ENCODE data around the gene SDK1. TPM values are rescaled to one million over a fixed set of nuclear protein-coding genes. Genes with fewer than 3 reads are reported as not detected.

SDK1 gene
- total RNA-seq, 1 experiment from 2014 or later, result 9.3 TPM

DNA sequence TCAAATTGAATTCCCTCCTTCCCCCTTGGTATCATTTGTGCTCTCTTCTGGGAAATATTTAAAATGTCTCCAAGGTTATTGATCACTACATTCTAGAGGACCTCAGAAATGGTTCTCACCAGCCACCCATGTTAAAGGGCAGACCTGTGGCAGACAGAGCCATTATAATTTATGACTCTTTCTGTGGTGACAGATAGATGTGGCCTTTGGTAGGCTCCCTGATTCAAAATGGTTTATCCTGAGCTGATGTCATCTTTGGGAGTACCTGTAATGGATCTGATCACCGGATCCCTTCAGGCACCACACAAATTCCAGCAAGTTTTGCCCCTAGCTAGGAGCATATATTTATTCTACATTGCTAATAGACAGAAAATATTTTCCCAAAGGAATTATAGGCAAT is 267.5 kb downstream of the SDK1 start:
- ChIA-PET POLR2A (no interaction called here), CTCF (no interaction called here)
- ATAC-seq (no peak), DNase-seq (ENCODE audit: low spot score) (no peak)
- Mint-ChIP-seq H3K27ac (no peak overlapping the region), H3K4me3 (no peak overlapping the region), H3K9me3 (no peaks in the 10 kb centered on the region), H3K36me3 (no peaks in the 10 kb centered on the region), H3K27me3 (ENCODE audit: low read depth) (no peaks in the 10 kb centered on the region), H3K4me1 (peaks cover 12% of the 10 kb centered on the region)
- TF ChIP-seq, protein P1, sequence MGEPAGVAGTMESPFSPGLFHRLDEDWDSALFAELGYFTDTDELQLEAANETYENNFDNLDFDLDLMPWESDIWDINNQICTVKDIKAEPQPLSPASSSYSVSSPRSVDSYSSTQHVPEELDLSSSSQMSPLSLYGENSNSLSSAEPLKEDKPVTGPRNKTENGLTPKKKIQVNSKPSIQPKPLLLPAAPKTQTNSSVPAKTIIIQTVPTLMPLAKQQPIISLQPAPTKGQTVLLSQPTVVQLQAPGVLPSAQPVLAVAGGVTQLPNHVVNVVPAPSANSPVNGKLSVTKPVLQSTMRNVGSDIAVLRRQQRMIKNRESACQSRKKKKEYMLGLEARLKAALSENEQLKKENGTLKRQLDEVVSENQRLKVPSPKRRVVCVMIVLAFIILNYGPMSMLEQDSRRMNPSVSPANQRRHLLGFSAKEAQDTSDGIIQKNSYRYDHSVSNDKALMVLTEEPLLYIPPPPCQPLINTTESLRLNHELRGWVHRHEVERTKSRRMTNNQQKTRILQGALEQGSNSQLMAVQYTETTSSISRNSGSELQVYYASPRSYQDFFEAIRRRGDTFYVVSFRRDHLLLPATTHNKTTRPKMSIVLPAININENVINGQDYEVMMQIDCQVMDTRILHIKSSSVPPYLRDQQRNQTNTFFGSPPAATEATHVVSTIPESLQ (CRISPR knock-in tag; IDR thresholded peaks at IDR 0.05), result no peak
- TF ChIP-seq FOXP1 (CRISPR knock-in tag; IDR thresholded peaks at IDR 0.05; ENCODE audit: borderline replicate concordance) (no peak), ZBTB21 (CRISPR knock-in tag; IDR thresholded peaks at IDR 0.05; ENCODE audit: borderline replicate concordance) (no peak), PRRX2 (CRISPR knock-in tag; IDR thresholded peaks at IDR 0.05) (no peak), SMAD3 (CRISPR knock-in tag; IDR thresholded peaks at IDR 0.05; ENCODE audit: borderline replicate concordance) (no peak), NFYB (CRISPR knock-in tag; conservative IDR thresholded peaks at IDR 0.05; ENCODE audit: low read depth) (no peak), OVOL2 (CRISPR knock-in tag; IDR thresholded peaks at IDR 0.05; ENCODE audit: borderline replicate concordance) (no peak), ATF1 (CRISPR knock-in tag; IDR thresholded peaks at IDR 0.05) (no peak), ZNF263 (CRISPR knock-in tag; IDR thresholded peaks at IDR 0.05; ENCODE audit: low read depth) (no peak)
- TF ChIP-seq, protein P2, sequence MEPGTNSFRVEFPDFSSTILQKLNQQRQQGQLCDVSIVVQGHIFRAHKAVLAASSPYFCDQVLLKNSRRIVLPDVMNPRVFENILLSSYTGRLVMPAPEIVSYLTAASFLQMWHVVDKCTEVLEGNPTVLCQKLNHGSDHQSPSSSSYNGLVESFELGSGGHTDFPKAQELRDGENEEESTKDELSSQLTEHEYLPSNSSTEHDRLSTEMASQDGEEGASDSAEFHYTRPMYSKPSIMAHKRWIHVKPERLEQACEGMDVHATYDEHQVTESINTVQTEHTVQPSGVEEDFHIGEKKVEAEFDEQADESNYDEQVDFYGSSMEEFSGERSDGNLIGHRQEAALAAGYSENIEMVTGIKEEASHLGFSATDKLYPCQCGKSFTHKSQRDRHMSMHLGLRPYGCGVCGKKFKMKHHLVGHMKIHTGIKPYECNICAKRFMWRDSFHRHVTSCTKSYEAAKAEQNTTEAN (CRISPR knock-in tag; IDR thresholded peaks at IDR 0.05), result no peak
- TF ChIP-seq, protein P3, sequence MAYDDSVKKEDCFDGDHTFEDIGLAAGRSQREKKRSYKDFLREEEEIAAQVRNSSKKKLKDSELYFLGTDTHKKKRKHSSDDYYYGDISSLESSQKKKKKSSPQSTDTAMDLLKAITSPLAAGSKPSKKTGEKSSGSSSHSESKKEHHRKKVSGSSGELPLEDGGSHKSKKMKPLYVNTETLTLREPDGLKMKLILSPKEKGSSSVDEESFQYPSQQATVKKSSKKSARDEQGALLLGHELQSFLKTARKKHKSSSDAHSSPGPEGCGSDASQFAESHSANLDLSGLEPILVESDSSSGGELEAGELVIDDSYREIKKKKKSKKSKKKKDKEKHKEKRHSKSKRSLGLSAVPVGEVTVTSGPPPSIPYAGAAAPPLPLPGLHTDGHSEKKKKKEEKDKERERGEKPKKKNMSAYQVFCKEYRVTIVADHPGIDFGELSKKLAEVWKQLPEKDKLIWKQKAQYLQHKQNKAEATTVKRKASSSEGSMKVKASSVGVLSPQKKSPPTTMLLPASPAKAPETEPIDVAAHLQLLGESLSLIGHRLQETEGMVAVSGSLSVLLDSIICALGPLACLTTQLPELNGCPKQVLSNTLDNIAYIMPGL (CRISPR knock-in tag; IDR thresholded peaks at IDR 0.05), result no peak
- TF ChIP-seq, protein P4, sequence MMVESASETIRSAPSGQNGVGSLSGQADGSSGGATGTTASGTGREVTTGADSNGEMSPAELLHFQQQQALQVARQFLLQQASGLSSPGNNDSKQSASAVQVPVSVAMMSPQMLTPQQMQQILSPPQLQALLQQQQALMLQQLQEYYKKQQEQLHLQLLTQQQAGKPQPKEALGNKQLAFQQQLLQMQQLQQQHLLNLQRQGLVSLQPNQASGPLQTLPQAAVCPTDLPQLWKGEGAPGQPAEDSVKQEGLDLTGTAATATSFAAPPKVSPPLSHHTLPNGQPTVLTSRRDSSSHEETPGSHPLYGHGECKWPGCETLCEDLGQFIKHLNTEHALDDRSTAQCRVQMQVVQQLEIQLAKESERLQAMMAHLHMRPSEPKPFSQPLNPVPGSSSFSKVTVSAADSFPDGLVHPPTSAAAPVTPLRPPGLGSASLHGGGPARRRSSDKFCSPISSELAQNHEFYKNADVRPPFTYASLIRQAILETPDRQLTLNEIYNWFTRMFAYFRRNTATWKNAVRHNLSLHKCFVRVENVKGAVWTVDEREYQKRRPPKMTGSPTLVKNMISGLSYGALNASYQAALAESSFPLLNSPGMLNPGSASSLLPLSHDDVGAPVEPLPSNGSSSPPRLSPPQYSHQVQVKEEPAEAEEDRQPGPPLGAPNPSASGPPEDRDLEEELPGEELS (CRISPR knock-in tag; IDR thresholded peaks at IDR 0.05), result no peak
- TF ChIP-seq, protein P5, sequence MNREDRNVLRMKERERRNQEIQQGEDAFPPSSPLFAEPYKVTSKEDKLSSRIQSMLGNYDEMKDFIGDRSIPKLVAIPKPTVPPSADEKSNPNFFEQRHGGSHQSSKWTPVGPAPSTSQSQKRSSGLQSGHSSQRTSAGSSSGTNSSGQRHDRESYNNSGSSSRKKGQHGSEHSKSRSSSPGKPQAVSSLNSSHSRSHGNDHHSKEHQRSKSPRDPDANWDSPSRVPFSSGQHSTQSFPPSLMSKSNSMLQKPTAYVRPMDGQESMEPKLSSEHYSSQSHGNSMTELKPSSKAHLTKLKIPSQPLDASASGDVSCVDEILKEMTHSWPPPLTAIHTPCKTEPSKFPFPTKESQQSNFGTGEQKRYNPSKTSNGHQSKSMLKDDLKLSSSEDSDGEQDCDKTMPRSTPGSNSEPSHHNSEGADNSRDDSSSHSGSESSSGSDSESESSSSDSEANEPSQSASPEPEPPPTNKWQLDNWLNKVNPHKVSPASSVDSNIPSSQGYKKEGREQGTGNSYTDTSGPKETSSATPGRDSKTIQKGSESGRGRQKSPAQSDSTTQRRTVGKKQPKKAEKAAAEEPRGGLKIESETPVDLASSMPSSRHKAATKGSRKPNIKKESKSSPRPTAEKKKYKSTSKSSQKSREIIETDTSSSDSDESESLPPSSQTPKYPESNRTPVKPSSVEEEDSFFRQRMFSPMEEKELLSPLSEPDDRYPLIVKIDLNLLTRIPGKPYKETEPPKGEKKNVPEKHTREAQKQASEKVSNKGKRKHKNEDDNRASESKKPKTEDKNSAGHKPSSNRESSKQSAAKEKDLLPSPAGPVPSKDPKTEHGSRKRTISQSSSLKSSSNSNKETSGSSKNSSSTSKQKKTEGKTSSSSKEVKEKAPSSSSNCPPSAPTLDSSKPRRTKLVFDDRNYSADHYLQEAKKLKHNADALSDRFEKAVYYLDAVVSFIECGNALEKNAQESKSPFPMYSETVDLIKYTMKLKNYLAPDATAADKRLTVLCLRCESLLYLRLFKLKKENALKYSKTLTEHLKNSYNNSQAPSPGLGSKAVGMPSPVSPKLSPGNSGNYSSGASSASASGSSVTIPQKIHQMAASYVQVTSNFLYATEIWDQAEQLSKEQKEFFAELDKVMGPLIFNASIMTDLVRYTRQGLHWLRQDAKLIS (CRISPR knock-in tag; IDR thresholded peaks at IDR 0.05; ENCODE audit: borderline replicate concordance), result no peak
- TF ChIP-seq, protein P6, sequence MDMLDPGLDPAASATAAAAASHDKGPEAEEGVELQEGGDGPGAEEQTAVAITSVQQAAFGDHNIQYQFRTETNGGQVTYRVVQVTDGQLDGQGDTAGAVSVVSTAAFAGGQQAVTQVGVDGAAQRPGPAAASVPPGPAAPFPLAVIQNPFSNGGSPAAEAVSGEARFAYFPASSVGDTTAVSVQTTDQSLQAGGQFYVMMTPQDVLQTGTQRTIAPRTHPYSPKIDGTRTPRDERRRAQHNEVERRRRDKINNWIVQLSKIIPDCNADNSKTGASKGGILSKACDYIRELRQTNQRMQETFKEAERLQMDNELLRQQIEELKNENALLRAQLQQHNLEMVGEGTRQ (CRISPR knock-in tag; IDR thresholded peaks at IDR 0.05), result no peak

Data from WTC11 (cell line).